Measurements from ENCODE around the gene CBARP. TPM values are rescaled to one million over a fixed set of nuclear protein-coding genes. Genes with fewer than 3 reads are reported as not detected.

CBARP gene
- total and polyA plus RNA-seq, 9 donors: 0.45 to 21.1 (median 1.6) TPM; not detected in 1

DNA sequence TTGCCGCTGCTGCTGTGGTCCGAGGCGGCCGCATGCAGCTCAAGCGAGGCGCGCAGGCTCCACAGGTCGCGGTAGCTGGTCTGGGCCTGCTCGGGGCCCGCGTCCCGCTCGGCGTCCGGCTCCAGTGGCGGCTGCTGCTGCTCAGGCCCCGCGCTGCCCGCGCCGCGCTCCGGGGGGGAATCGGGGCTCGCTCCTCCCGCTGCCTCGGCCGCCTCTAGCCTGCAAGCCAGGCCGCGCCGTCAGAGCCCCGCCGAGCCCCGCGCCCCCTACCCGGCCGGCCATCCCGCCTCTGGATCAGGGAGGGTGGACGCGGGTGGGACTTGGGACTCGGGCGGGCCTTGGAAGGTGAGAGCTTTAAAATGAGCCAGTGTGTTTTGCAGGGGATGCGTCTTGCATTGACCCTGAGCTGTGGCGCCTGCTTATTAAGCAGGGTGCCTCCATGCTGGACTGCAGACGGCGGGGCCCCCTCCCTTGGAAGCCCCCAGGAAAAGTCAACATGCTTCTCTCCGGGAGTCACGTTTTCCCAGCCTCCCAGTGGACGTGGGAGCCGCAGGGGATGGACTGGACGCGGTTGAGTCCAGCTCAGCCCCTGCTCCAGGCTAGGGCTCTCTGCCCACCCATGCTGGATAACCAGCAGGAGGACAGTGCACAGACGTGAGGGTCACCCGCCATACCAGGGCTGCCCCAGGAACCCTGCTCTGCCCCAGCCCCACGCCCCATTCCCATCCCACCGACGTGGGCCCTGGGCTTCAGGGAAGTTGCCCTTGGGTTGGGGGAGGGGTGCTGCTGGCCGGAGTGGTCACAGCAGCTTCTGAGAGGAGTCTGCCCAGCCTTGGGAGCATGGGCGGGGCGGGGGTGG lies 7.7 kb downstream of the CBARP start:
- Histone ChIP-seq H3K27ac (no peak overlapping the region), H3K36me3 (no peaks in the 10 kb centered on the region), H3K27me3 (no peaks in the 10 kb centered on the region), H3K9me3 (no peaks in the 10 kb centered on the region), H3K4me1 (ENCODE audit: insufficient read depth) (peaks cover 12% of the 10 kb centered on the region), H3K4me3 (no peak overlapping the region)
- intact Hi-C loops (cut with DNase I): loop anchor here in 1 of 4 donors (10.0 kb wide), 1 partner anchor 305 kb away; the partner anchor contains the start of gene ARID3A
- TF ChIP-seq POLR2A (IDR thresholded peaks at IDR 0.05) (no peak), EP300 (IDR thresholded peaks at IDR 0.05) (no peak)
- TF ChIP-seq, protein P1, sequence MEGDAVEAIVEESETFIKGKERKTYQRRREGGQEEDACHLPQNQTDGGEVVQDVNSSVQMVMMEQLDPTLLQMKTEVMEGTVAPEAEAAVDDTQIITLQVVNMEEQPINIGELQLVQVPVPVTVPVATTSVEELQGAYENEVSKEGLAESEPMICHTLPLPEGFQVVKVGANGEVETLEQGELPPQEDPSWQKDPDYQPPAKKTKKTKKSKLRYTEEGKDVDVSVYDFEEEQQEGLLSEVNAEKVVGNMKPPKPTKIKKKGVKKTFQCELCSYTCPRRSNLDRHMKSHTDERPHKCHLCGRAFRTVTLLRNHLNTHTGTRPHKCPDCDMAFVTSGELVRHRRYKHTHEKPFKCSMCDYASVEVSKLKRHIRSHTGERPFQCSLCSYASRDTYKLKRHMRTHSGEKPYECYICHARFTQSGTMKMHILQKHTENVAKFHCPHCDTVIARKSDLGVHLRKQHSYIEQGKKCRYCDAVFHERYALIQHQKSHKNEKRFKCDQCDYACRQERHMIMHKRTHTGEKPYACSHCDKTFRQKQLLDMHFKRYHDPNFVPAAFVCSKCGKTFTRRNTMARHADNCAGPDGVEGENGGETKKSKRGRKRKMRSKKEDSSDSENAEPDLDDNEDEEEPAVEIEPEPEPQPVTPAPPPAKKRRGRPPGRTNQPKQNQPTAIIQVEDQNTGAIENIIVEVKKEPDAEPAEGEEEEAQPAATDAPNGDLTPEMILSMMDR (IDR thresholded peaks at IDR 0.05): no peak
- 77 to 87% (median 81%) methylated on average over 54 to 61 of the region's 61 CpGs for WGBS, 3 donors
- no peak for DNase-seq

DNA sequence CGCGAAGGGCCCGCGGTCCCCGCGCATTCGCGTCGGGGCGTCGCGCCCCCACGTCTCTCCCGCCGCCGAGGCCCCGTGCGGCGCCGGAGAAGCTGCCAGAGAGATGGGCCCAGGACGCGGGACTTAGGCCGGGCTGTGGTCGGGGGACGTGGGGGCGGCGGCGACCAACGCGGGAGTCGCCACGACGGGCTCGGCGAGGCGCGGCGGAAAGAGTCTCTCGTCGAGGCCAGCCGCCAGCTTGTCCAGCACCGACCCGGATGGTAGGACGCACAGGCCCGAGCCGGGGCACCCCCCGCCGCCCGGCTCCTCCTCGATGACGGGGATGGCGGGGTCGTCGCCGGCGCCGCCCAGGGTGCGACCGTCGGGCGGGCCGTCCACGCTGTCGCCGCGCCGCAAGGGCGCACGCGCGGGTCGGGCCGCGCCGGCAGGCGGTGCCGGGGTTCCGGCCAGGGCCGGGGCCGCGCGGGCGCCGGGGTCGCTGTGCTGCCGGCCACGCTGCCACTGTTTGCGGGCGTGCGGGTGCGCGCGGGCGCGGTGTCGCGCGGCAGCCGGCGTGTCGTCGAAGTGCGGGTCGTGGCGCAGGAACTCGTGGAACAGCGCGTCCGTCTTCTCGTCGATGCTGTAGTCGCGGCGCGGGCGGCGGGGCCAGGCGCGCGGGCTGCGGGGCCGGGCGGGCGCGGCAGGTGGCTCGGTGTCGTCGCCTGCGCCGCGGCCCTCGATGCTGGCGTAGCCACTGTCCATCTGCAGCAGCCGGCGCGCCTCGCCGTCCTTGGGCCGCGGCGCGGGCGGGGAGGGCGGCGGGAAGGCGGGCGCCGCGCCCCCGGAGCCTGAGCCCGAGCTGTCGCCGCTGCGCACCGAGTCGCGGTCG lies 8.5 kb downstream of the CBARP start:
- H3K36me3 ChIP-seq: no peaks in the 10 kb centered on the region

DNA sequence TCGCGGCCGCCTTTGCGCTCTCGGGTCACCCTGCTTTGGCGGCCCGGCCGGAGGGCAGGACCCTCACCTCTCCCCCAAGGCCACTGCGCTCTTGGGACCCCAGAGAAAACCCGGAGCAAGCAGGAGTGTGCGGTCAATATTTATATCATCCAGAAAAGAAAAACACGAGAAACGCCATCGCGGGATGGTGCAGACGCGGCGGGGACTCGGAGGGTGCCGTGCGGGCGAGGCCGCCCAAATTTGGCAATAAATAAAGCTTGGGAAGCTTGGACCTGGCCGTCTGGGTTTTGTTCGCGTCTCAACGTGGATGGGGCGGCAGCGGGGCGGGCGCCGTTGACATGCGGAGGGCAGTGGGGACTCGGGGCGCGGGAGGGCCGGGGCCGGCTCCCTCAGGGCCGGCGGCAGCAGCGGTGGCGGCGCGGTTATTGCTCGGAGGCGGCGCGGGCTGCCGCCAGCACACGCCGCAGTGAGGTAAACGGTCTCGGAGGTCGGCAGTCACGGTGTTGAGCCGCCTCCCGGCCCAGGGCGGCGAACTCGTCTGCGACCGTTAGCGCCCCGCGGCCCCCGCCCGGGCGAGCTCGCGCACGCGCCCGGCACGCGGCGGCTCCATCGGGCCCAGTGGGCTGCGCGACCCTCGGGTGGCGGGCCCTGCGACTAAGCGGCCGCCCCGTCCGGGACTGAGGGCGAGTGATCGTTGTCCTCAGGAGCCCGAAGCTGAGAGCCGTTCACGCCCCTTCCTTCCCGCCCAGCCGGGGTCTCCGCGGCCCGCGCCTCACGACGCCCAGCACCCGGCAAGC lies 9.4 kb downstream of the CBARP start:
- DNase-seq: no peak
- WGBS, 3 donors: 94 to 96% (median 95%) methylated on average over 100 of the region's 100 CpGs
- no peak overlapping the region for H3K4me3 ChIP-seq

More for the DNA sequence above, 8.5 kb downstream of the CBARP start:
- intact Hi-C loops (cut with DNase I): no loop called here
- Histone ChIP-seq H3K27ac (no peak overlapping the region), H3K27me3 (no peaks in the 10 kb centered on the region), H3K9me3 (no peaks in the 10 kb centered on the region), H3K4me1 (ENCODE audit: insufficient read depth) (peaks cover 12% of the 10 kb centered on the region), H3K4me3 (no peak overlapping the region)
- TF ChIP-seq, protein P1 (IDR thresholded peaks at IDR 0.05): no peak
- TF ChIP-seq EP300 (IDR thresholded peaks at IDR 0.05): no peak
- TF ChIP-seq POLR2A (IDR thresholded peaks at IDR 0.05): no peak
- WGBS, 3 donors: 91 to 95% (median 95%) methylated on average over 152 to 158 of the region's 158 CpGs
- no peak for DNase-seq

More for the DNA sequence above, 9.4 kb downstream of the CBARP start:
- TF ChIP-seq POLR2A (IDR thresholded peaks at IDR 0.05): no peak
- no peak for TF ChIP-seq EP300 (IDR thresholded peaks at IDR 0.05)
- TF ChIP-seq, protein P1 (IDR thresholded peaks at IDR 0.05): no peak
- intact Hi-C loops (cut with DNase I): no loop called here
- Histone ChIP-seq H3K27me3 (no peaks in the 10 kb centered on the region), H3K4me1 (ENCODE audit: insufficient read depth) (peaks cover 12% of the 10 kb centered on the region), H3K9me3 (no peaks in the 10 kb centered on the region), H3K36me3 (no peaks in the 10 kb centered on the region), H3K27ac (no peak overlapping the region)

Measured in ovary (tissue), 9 donors.